GM23338 (cell line): ENCODE results near the gene CFAP70. TPM values are rescaled to one million over a fixed set of nuclear protein-coding genes. Genes with fewer than 3 reads are reported as not detected.
A peak's percentile ranks its signal among the peaks of the same experiment; 100 is the strongest.

Source experiments
- ATAC-seq: fragments of 200-7000 bp; cut with Tn5 transposase; 3 replicates; pipeline ENCODE4 v1.9.1; 2020
- DNase-seq: peaks from one replicate; pipeline ENCODE4 v3.0.0-alpha.2; 2015; ENCODE audit warnings: low spot score
- H2AFZ ChIP-seq: fragments of 200-600 bp; sonication (generic); 2 replicates; pipeline ENCODE4 v1.8.0; 2016; ENCODE audit warnings: antibody characterized with exemption, mild to moderate bottlenecking, moderate library complexity
- H3F3A ChIP-seq: fragments of 200-600 bp; sonication (generic); replicated peaks from 2 replicates; pipeline ENCODE4 v1.8.0; 2017; ENCODE audit warnings: antibody characterized with exemption, mixed run types, low read depth
- H3K27ac ChIP-seq: fragments of 200-600 bp; sonication (generic); 2 replicates; pipeline ENCODE4 v1.6.1; 2016; ENCODE audit warnings: low read depth
- H3K27me3 ChIP-seq: fragments of 200-600 bp; sonication (generic); 2 replicates; pipeline ENCODE4 v1.8.0; 2016; ENCODE audit warnings: mild to moderate bottlenecking, mixed run types, moderate library complexity; ENCODE audit not compliant: insufficient read depth
- H3K36me3 ChIP-seq: fragments of 200-600 bp; sonication (generic); 2 replicates; pipeline ENCODE4 v1.8.0; 2016; ENCODE audit warnings: mild to moderate bottlenecking; ENCODE audit not compliant: insufficient read depth
- H3K4me1 ChIP-seq: fragments of 200-600 bp; sonication (generic); 2 replicates; pipeline ENCODE4 v1.8.0; 2016; ENCODE audit warnings: mild to moderate bottlenecking, moderate library complexity; ENCODE audit not compliant: insufficient read depth
- H3K4me2 ChIP-seq: fragments of 200-600 bp; sonication (generic); 2 replicates; pipeline ENCODE4 v1.7.1; 2017; ENCODE audit warnings: mixed run types
- H3K4me3 ChIP-seq: fragments of 200-600 bp; sonication (generic); 2 replicates; pipeline ENCODE4 v1.6.1; 2016; ENCODE audit warnings: mixed run types
- H3K79me2 ChIP-seq: fragments of 200-600 bp; sonication (generic); replicated peaks from 2 replicates; pipeline ENCODE4 v1.8.0; 2017; ENCODE audit warnings: mild to moderate bottlenecking; ENCODE audit not compliant: insufficient read depth
- H3K9me2 ChIP-seq: fragments of 200-600 bp; sonication (generic); 2 replicates; pipeline ENCODE4 v1.8.0; 2017; ENCODE audit not compliant: insufficient read depth
- H4K20me1 ChIP-seq: fragments of 200-600 bp; sonication (generic); replicated peaks from 2 replicates; pipeline ENCODE4 v1.8.0; 2017; ENCODE audit warnings: mild to moderate bottlenecking; ENCODE audit not compliant: insufficient read depth
- H3K27ac Mint-ChIP-seq: 2 replicates; pipeline ENCODE4 v1.8.0; 2020; ENCODE audit warnings: inconsistent platforms, mild to moderate bottlenecking, moderate library complexity, mixed read lengths
- H3K27me3 Mint-ChIP-seq: 3 replicates; pipeline ENCODE4 v1.8.0; 2022; ENCODE audit warnings: low read depth, mild to moderate bottlenecking, moderate library complexity, mixed read lengths, inconsistent platforms; ENCODE audit not compliant: insufficient read depth, poor library complexity
- H3K36me3 Mint-ChIP-seq: 3 replicates; pipeline ENCODE4 v1.8.0; 2021; ENCODE audit warnings: low read depth, mild to moderate bottlenecking, inconsistent platforms, moderate library complexity, mixed read lengths
- H3K4me1 Mint-ChIP-seq: 3 replicates; pipeline ENCODE4 v1.8.0; 2020; ENCODE audit warnings: mild to moderate bottlenecking, inconsistent platforms, mixed read lengths
- H3K4me3 Mint-ChIP-seq: 3 replicates; pipeline ENCODE4 v1.8.0; 2021; ENCODE audit warnings: moderate library complexity, mild to moderate bottlenecking, inconsistent platforms, mixed read lengths
- H3K9me3 Mint-ChIP-seq: 3 replicates; pipeline ENCODE4 v1.8.0; 2020; ENCODE audit warnings: moderate library complexity, mild to moderate bottlenecking, inconsistent platforms, mixed read lengths
- CREB1 ChIP-seq: fragments of 250-450 bp; sonication (Bioruptor Pico); IDR thresholded peaks from 2 replicates; pipeline ENCODE4 v1.5.0; 2020; ENCODE audit warnings: low read depth, mild to moderate bottlenecking, moderate library complexity
- CTCF ChIP-seq, 2 experiments: fragments of 200-600 bp in 1 of 2; sonication (generic) in 1 of 2; conservative IDR thresholded peaks; 2 replicates each; pipeline versions ENCODE4 v1.5.1 to v1.6.1; 2016 to 2017; ENCODE audit warnings: antibody characterized with exemption in 2 of 2, low read depth in 2 of 2, mild to moderate bottlenecking in 2 of 2, moderate library complexity in 1 of 2
- ETS1 ChIP-seq: IDR thresholded peaks from 2 replicates; pipeline ENCODE4 v1.6.1; 2016; ENCODE audit warnings: antibody characterized with exemption
- EZH2 ChIP-seq: fragments of 200-600 bp; sonication (generic); IDR thresholded peaks from one replicate; pipeline ENCODE4 v1.8.0; 2017; ENCODE audit warnings: antibody characterized with exemption, mild to moderate bottlenecking, low read depth; ENCODE audit not compliant: unreplicated experiment
- EZH2phosphoT487 ChIP-seq: fragments of 200-600 bp; sonication (generic); IDR thresholded peaks from one replicate; pipeline ENCODE4 v1.8.1; 2018; ENCODE audit warnings: antibody characterized with exemption; ENCODE audit not compliant: unreplicated experiment
- JUNB ChIP-seq: IDR thresholded peaks from one replicate; pipeline ENCODE4 v1.6.1; 2016; ENCODE audit warnings: antibody characterized with exemption; ENCODE audit not compliant: unreplicated experiment
- NANOG ChIP-seq: IDR thresholded peaks from 2 replicates; pipeline ENCODE4 v1.6.1; 2016; ENCODE audit warnings: antibody characterized with exemption, borderline replicate concordance
- POLR2AphosphoS5 ChIP-seq: IDR thresholded peaks from 2 replicates; pipeline ENCODE4 v1.6.1; 2016; ENCODE audit warnings: antibody characterized with exemption, low read depth
- REST ChIP-seq: IDR thresholded peaks from one replicate; pipeline ENCODE4 v1.6.1; 2018; ENCODE audit warnings: antibody characterized with exemption; ENCODE audit not compliant: unreplicated experiment
- STAT1 ChIP-seq: IDR thresholded peaks from one replicate; pipeline ENCODE4 v1.6.1; 2016; ENCODE audit warnings: antibody characterized with exemption; ENCODE audit not compliant: unreplicated experiment
- ZNF114 ChIP-seq: fragments of 250-450 bp; sonication (Bioruptor Pico); IDR thresholded peaks from 2 replicates; pipeline ENCODE4 v1.5.0; 2020; ENCODE audit warnings: mild to moderate bottlenecking, moderate library complexity
- ZNF331 ChIP-seq: fragments of 250-450 bp; sonication (Bioruptor Pico); IDR thresholded peaks from 2 replicates; pipeline ENCODE4 v1.5.0; 2020; ENCODE audit warnings: low read depth, mild to moderate bottlenecking, moderate library complexity
- ZNF462 ChIP-seq: fragments of 250-450 bp; sonication (Bioruptor Pico); IDR thresholded peaks from 2 replicates; pipeline ENCODE4 v1.5.0; 2020; ENCODE audit warnings: mild to moderate bottlenecking, moderate library complexity
- polyA plus RNA-seq: library from polyadenylated mRNA; unstranded; fragments of >200 nt; fragmentation: Nextera tagmentation; extraction: Ambion mirVana; gene quantifications from 2 replicates; pipeline ENCODE4 v1.2.1, GENCODE V29; 2016
- total RNA-seq: library from RNA; depleted of rRNA; stranded (reverse); fragments of >200 nt; shearing (Covaris generic); gene quantifications from 2 replicates; pipeline ENCODE4 v1.2.3, GENCODE V29; 2014

Gene CFAP70
- total and polyA plus RNA-seq, 2 experiments from 2014 or later: 0.17 to 0.24 TPM

- H3K4me3 ChIP-seq: no peak overlapping the region
- Mint-ChIP-seq H3K27ac (no peak overlapping the region), H3K4me1 (no peaks in the 10 kb centered on the region), H3K9me3 (no peaks in the 10 kb centered on the region; the same call in 2 of the 3 replicates), H3K4me3 (no peak overlapping the region), H3K36me3 (no peaks in the 10 kb centered on the region; the same call in 2 of the 3 replicates), H3K27me3 (peaks cover 1% of the 10 kb centered on the region)
- H3F3A ChIP-seq: no peaks in the 10 kb centered on the region
- peaks cover 4% of the 10 kb centered on the region; the same call in 1 of the 2 replicates for H3K4me1 ChIP-seq
- no peaks in the 10 kb centered on the region for H4K20me1 ChIP-seq
- H3K9me2 ChIP-seq: no peaks in the 10 kb centered on the region
- ATAC-seq (peak; percentile 69), DNase-seq (no peak)
- H3K4me2 ChIP-seq: no peak overlapping the region
- H3K27me3 ChIP-seq: no peaks in the 10 kb centered on the region
- TF ChIP-seq ZNF114 (CRISPR knock-in tag) (no peak), REST (no peak), ZNF462 (CRISPR knock-in tag) (no peak), STAT1 (no peak), JUNB (no peak), CTCF (conservative IDR thresholded peaks at IDR 0.05; ENCODE audit: low read depth in 2 of 2) (no peak), CREB1 (CRISPR knock-in tag) (no peak), POLR2AphosphoS5 (no peak), ZNF331 (CRISPR knock-in tag) (no peak), NANOG (no peak), ETS1 (no peak), EZH2phosphoT487 (no peak), EZH2 (no peak)
- no peaks in the 10 kb centered on the region for H3K36me3 ChIP-seq
- peak overlapping the region; percentile 74; the same call in 1 of the 2 replicates for H2AFZ ChIP-seq
- no peak overlapping the region for H3K27ac ChIP-seq
- no peaks in the 10 kb centered on the region for H3K79me2 ChIP-seq
These were observed 19.2 kb downstream of the CFAP70 start for GRCh38 chr10:73339436-73339835.
